ENCODE data around the gene KCNQ5. TPM values are rescaled to one million over a fixed set of nuclear protein-coding genes. Genes with fewer than 3 reads are reported as not detected.

Gene KCNQ5
- total RNA-seq, 1 donor from 2014 or later, result not detected

GRCh38 chr6:72855471-72855870 lies 233.6 kb downstream of the KCNQ5 start:
- no peak overlapping the region for H3K4me3 Mint-ChIP-seq
- TF ChIP-seq EZH2 (IDR thresholded peaks at IDR 0.05) (no peak), CTCF (IDR thresholded peaks at IDR 0.05) (no peak), EZH2phosphoT487 (IDR thresholded peaks at IDR 0.05) (no peak)
- no peak overlapping the region for H3K9ac ChIP-seq
- H3K27me3 ChIP-seq, result no peaks in the 10 kb centered on the region
- no peaks in the 10 kb centered on the region for H4K20me1 ChIP-seq (ENCODE audit: low read depth)
- H3K9me3 Mint-ChIP-seq, result no peaks in the 10 kb centered on the region
- H3K36me3 Mint-ChIP-seq, result no peaks in the 10 kb centered on the region
- H3K27ac Mint-ChIP-seq, result no peak overlapping the region
- no peaks in the 10 kb centered on the region for H3F3A ChIP-seq (ENCODE audit: low read depth)
- no peak for DNase-seq (ENCODE audit: low spot score)
- H3K4me1 Mint-ChIP-seq, result no peaks in the 10 kb centered on the region
- H3K27me3 Mint-ChIP-seq (ENCODE audit: insufficient read depth, low read depth), result no peaks in the 10 kb centered on the region
- no peaks in the 10 kb centered on the region for H3K36me3 ChIP-seq
- H3K27ac ChIP-seq, result no peak overlapping the region
- H2AFZ ChIP-seq (replicated peaks), result no peak overlapping the region
- H3K79me2 ChIP-seq (ENCODE audit: low read depth), result no peaks in the 10 kb centered on the region
- H3K4me3 ChIP-seq, result no peak overlapping the region
- no peak overlapping the region for H3K4me2 ChIP-seq
- no peaks in the 10 kb centered on the region for H3K4me1 ChIP-seq
- no peaks in the 10 kb centered on the region for H3K9me3 ChIP-seq (ENCODE audit: low read depth)

- no peak overlapping the region for H2AFZ ChIP-seq (replicated peaks)
- H3K9me3 Mint-ChIP-seq, result no peaks in the 10 kb centered on the region
- H4K20me1 ChIP-seq (ENCODE audit: low read depth), result no peaks in the 10 kb centered on the region
- H3F3A ChIP-seq (ENCODE audit: low read depth), result no peaks in the 10 kb centered on the region
- no peak overlapping the region for H3K4me3 ChIP-seq
- no peaks in the 10 kb centered on the region for H3K79me2 ChIP-seq (ENCODE audit: low read depth)
- H3K4me2 ChIP-seq, result no peak overlapping the region
- H3K36me3 Mint-ChIP-seq, result no peaks in the 10 kb centered on the region
- H3K9me3 ChIP-seq (ENCODE audit: low read depth), result no peaks in the 10 kb centered on the region
- no peaks in the 10 kb centered on the region for H3K36me3 ChIP-seq
- no peaks in the 10 kb centered on the region for H3K4me1 Mint-ChIP-seq
- no peak for DNase-seq (ENCODE audit: low spot score)
- H3K27me3 Mint-ChIP-seq (ENCODE audit: insufficient read depth, low read depth), result no peaks in the 10 kb centered on the region
- no peak overlapping the region for H3K27ac Mint-ChIP-seq
- TF ChIP-seq EZH2 (IDR thresholded peaks at IDR 0.05) (no peak), EZH2phosphoT487 (IDR thresholded peaks at IDR 0.05) (no peak), CTCF (IDR thresholded peaks at IDR 0.05) (no peak)
- H3K27ac ChIP-seq, result no peak overlapping the region
- no peaks in the 10 kb centered on the region for H3K4me1 ChIP-seq
- H3K27me3 ChIP-seq, result no peaks in the 10 kb centered on the region
- H3K9ac ChIP-seq, result no peak overlapping the region
- H3K4me3 Mint-ChIP-seq, result no peak overlapping the region
Observed at GRCh38 chr6:72856801-72857200, 234.9 kb downstream of the KCNQ5 start.

GRCh38 chr6:72857791-72858585 lies 236.1 kb downstream of the KCNQ5 start:
- H3F3A ChIP-seq (ENCODE audit: low read depth), result no peaks in the 10 kb centered on the region
- no peak for DNase-seq (ENCODE audit: low spot score)
- no peak overlapping the region for H2AFZ ChIP-seq (replicated peaks)
- Mint-ChIP-seq H3K9me3 (no peaks in the 10 kb centered on the region), H3K4me1 (no peaks in the 10 kb centered on the region), H3K4me3 (no peak overlapping the region), H3K27me3 (ENCODE audit: insufficient read depth, low read depth) (no peaks in the 10 kb centered on the region), H3K27ac (no peak overlapping the region), H3K36me3 (no peaks in the 10 kb centered on the region)
- TF ChIP-seq CTCF (IDR thresholded peaks at IDR 0.05), result no peak
- TF ChIP-seq EZH2 (IDR thresholded peaks at IDR 0.05), result no peak
- TF ChIP-seq EZH2phosphoT487 (IDR thresholded peaks at IDR 0.05), result no peak
- no peaks in the 10 kb centered on the region for H3K4me1 ChIP-seq
- no peaks in the 10 kb centered on the region for H4K20me1 ChIP-seq (ENCODE audit: low read depth)
- H3K9me3 ChIP-seq (ENCODE audit: low read depth), result no peaks in the 10 kb centered on the region
- H3K79me2 ChIP-seq (ENCODE audit: low read depth), result no peaks in the 10 kb centered on the region
- no peak overlapping the region for H3K4me3 ChIP-seq
- H3K27ac ChIP-seq, result no peak overlapping the region
- H3K9ac ChIP-seq, result no peak overlapping the region
- H3K36me3 ChIP-seq, result no peaks in the 10 kb centered on the region
- no peak overlapping the region for H3K4me2 ChIP-seq
- no peaks in the 10 kb centered on the region for H3K27me3 ChIP-seq
